Measurements from ENCODE around the gene PDIA2.
"Not testable (repeated sequence)": the region's sequence is repeated elsewhere in the genome, so short reads cannot be mapped to it uniquely, and the experiment has no call there.

PDIA2 gene

GRCh38 chr16:333406-334094, 50.6 kb downstream of the PDIA2 start:
- DNase-seq, result no peak

- not testable (repeated sequence) for DNase-seq
Measured at GRCh38 chr16:334164-334832, 51.3 kb downstream of the PDIA2 start.

- not testable (repeated sequence) for DNase-seq
Measured at GRCh38 chr16:334861-335632, 52.1 kb downstream of the PDIA2 start.

DNA sequence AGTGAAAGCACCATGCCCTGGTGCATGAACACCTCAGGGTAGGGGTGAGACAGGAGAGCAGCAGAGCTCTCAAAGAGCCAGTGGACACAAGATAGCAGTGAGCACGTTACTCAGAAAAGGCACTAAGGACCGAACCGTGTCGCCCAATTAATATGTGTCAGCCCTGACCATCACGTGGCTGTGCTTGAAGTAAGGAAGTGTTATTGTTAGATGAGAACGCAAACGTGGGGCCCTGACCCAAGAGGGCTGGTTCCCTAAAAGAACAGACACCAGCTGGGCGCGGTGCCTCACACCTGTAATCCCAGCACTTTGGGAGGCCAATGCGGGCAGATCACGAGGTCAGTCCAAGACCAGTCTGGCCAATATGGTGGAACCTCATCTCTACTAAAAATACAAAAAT, 53.3 kb downstream of the PDIA2 start:
- DNase-seq, result no peak
